HUES48 (cell line): Measurements from ENCODE around the gene PAK6.
A peak's percentile ranks its signal among the peaks of the same experiment; 100 is the strongest.

Experiments used
- H3K27ac ChIP-seq: one replicate; pipeline ENCODE4 v1.7.0; 2013; ENCODE audit warnings: low read depth, low read length, inconsistent platforms
- H3K27me3 ChIP-seq: 2 replicates; pipeline ENCODE4 v1.6.1; 2013; ENCODE audit warnings: mild to moderate bottlenecking, low read length; ENCODE audit not compliant: control insufficient read depth, insufficient read depth
- H3K36me3 ChIP-seq: 2 replicates; pipeline ENCODE4 v1.6.1; 2013; ENCODE audit warnings: low read length; ENCODE audit not compliant: control insufficient read depth, insufficient read depth
- H3K4me1 ChIP-seq: 2 replicates; pipeline ENCODE4 v1.6.1; 2013; ENCODE audit warnings: mild to moderate bottlenecking, low read length; ENCODE audit not compliant: control insufficient read depth, insufficient read depth
- H3K4me3 ChIP-seq: 2 replicates; pipeline ENCODE4 v1.5.1; 2013; ENCODE audit warnings: mild to moderate bottlenecking, low read depth, low read length
- H3K9ac ChIP-seq: 2 replicates; pipeline ENCODE4 v1.6.1; 2013; ENCODE audit warnings: mild to moderate bottlenecking, low read depth, low read length, moderate library complexity
- H3K9me3 ChIP-seq: 2 replicates; pipeline ENCODE4 v1.6.1; 2013; ENCODE audit warnings: low read length; ENCODE audit not compliant: control insufficient read depth, insufficient read depth

Gene PAK6

DNA sequence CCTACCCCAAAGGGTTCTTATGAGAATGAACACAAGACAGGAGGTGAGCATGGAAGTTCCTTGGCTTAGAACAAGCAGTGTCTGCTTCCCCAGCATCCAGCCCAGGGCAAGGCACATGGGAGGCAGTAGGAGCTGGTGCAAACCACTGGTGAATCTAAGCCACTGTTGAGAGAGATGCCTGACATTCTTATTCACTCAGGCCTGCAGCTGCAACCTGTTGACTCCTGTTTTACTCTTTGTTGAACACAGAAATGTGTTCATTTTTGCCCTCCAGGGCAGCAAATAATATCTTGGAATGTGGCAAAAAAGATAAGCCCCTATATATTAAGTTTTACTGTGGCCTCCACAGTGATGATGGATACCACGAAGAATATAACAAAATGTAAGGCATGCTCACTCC is 8.9 kb upstream of the PAK6 start:
- peaks cover 55% of the 10 kb centered on the region for H3K36me3 ChIP-seq

DNA sequence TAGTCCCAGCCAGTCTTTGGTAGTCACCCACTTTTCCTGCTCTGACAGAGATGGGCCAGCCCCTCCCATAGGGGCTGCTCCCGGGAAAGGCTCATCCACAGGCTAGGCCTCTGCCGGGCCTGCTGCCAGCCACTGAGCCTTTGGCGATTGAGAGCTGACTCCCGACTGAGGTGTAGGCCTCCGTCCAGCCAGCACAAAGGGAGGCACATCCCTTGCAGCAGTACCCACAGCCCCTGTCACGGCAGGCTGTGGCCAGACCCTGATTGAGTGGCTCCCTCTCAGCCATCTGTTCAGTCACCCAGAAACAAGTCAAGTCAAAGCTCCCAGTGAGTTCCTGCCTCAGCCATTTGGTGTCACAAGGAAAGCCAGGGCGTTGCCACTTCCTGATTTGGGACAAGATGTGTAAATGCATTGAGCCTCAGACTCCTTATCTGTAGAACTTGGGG is 6.2 kb upstream of the PAK6 start:
- no peak overlapping the region for H3K4me3 ChIP-seq
- no peaks in the 10 kb centered on the region; the same call in 1 of the 2 replicates for H3K27me3 ChIP-seq
- H3K9me3 ChIP-seq, result no peaks in the 10 kb centered on the region
- H3K27ac ChIP-seq, result no peak overlapping the region
- peaks cover 3% of the 10 kb centered on the region; the same call in 1 of the 2 replicates for H3K4me1 ChIP-seq
- no peak overlapping the region for H3K9ac ChIP-seq
- H3K36me3 ChIP-seq, result peaks cover 33% of the 10 kb centered on the region

More for the DNA sequence above, 8.9 kb upstream of the PAK6 start:
- peaks cover 3% of the 10 kb centered on the region; the same call in 1 of the 2 replicates for H3K4me1 ChIP-seq
- H3K4me3 ChIP-seq, result no peak overlapping the region
- no peak overlapping the region for H3K27ac ChIP-seq
- no peaks in the 10 kb centered on the region for H3K9me3 ChIP-seq
- H3K9ac ChIP-seq, result no peak overlapping the region
- H3K27me3 ChIP-seq, result no peaks in the 10 kb centered on the region

DNA sequence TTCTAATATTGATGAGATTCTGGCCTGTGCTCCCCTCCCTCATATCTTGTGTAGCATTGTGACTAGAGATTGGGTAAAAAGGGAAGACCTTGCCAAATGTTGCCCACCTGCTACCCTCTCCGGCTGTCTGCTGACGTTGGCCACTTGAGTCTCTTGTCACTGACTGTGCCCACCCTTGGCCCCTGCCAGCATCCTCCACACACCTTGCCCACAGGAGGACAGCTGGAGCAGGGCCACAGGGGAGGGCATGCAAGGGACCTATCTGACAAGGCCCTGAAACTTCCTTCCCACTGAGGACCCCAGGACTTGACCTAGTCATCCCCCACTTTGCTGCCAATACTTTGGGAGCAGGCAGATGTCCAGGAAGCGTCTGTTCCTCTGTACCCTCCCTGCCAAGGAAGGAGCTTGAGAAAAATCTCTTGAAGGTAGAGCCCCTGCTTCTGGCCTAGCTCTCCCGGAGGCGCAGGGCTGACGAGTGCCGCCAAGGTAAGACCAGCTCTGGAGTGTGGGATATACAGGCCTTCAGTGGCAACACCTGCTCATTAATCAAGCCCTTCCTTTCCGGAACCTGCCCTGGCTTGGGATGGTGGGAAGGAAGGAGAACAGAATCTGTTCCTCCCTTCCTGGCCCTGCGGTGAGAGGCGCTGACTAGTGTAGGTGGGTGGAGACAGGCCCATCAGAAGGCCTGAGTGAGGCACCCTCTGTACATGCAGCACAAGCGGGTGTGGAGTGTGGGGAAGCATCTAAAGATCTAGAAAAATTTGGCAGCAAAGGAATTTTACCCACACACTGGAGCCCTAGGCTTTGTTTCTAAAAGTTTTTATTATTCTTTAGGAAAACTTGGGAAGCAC is 4.9 kb upstream of the PAK6 start:
- no peak overlapping the region for H3K9ac ChIP-seq

DNA sequence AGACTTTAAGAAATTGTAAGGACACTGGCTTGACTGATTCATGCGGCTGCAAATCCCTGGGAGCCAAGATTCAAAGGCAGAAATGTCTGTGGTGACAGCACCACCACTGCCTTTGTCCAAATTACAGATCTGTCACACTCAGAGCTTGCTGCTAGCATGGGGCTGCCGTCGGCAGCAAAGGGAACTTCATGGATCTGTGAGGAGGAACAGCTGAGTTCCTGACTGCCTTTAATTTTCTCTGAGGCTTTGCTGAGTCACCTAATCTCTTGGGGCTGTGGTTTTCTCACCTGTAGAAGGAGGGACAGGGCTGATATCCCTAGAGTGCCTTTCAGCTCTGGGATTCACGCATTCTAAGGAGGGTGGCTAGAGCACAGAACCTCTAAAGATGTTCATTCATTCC is 4.1 kb upstream of the PAK6 start:
- Histone ChIP-seq H3K36me3 (peaks cover 15% of the 10 kb centered on the region), H3K9me3 (no peaks in the 10 kb centered on the region), H3K27me3 (peaks cover 5% of the 10 kb centered on the region), H3K4me3 (no peak overlapping the region), H3K9ac (no peak overlapping the region), H3K27ac (peak overlapping the region; percentile 43), H3K4me1 (peaks cover 17% of the 10 kb centered on the region)

More for the DNA sequence above, 4.9 kb upstream of the PAK6 start:
- Histone ChIP-seq H3K4me3 (no peak overlapping the region), H3K27me3 (peaks cover 5% of the 10 kb centered on the region), H3K36me3 (peaks cover 23% of the 10 kb centered on the region), H3K9me3 (no peaks in the 10 kb centered on the region), H3K4me1 (peaks cover 13% of the 10 kb centered on the region), H3K27ac (peak overlapping the region; percentile 43)

DNA sequence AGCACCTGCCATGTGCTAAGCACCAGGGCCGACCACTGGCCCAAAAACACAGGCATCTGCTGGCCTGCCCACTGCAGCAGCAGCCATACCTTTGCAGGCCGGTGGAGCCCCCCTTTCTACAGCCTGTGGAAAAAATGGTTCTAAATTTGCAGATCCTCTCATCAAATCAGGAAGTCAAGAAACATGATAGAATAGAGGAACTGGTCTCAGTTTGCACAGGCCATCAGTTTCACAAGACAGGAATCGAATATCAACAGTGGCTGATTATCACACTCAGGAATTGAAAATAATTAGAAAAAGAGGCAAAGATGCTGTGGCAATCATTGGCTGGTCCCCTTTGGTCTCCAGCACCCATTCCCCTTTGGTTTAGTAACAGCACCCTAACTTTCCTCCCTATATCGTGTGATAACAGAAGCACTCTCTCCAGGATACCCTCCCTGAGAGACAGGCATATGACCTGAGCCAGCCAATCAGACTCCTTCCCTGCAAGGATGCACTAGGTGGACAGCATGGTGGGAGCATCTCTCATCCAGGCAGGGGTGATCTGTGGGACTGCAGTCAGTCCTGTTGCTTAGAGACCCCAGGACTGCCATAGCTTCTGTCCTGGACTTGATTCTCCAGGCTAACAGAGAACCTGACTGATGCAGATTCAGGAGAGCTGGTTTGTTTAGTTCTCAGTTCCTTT is 3.5 kb upstream of the PAK6 start:
- H3K4me3 ChIP-seq, result no peak overlapping the region
- peak overlapping the region; percentile 43 for H3K27ac ChIP-seq
- H3K9ac ChIP-seq, result no peak overlapping the region
- peaks cover 21% of the 10 kb centered on the region for H3K4me1 ChIP-seq
- H3K9me3 ChIP-seq, result no peaks in the 10 kb centered on the region
- H3K27me3 ChIP-seq, result peaks cover 5% of the 10 kb centered on the region
- H3K36me3 ChIP-seq, result peaks cover 12% of the 10 kb centered on the region

DNA sequence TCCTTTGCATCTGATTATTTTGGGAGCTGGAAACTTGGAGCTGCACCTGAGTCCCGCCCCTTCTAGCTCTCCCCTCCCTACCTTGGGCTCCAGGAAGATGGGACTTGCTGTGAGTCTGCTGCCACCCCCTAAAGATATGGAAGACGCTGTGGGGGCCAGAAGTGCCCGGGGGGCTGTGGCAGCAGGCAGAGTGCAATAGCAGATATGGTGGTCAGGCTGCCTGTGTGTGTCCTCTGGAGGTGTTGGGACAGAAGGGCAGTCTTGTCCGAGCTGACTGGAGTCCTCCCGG is 485 bp downstream of the PAK6 start:
- H3K27ac ChIP-seq, result no peak overlapping the region
- H3K9ac ChIP-seq, result peak overlapping the region; percentile 7; the same call in 1 of the 2 replicates
- H3K9me3 ChIP-seq, result no peaks in the 10 kb centered on the region
- H3K36me3 ChIP-seq, result no peaks in the 10 kb centered on the region
- H3K27me3 ChIP-seq, result peaks cover 5% of the 10 kb centered on the region
- H3K4me1 ChIP-seq, result peaks cover 21% of the 10 kb centered on the region
- H3K4me3 ChIP-seq, result peak overlapping the region; percentile 47

DNA sequence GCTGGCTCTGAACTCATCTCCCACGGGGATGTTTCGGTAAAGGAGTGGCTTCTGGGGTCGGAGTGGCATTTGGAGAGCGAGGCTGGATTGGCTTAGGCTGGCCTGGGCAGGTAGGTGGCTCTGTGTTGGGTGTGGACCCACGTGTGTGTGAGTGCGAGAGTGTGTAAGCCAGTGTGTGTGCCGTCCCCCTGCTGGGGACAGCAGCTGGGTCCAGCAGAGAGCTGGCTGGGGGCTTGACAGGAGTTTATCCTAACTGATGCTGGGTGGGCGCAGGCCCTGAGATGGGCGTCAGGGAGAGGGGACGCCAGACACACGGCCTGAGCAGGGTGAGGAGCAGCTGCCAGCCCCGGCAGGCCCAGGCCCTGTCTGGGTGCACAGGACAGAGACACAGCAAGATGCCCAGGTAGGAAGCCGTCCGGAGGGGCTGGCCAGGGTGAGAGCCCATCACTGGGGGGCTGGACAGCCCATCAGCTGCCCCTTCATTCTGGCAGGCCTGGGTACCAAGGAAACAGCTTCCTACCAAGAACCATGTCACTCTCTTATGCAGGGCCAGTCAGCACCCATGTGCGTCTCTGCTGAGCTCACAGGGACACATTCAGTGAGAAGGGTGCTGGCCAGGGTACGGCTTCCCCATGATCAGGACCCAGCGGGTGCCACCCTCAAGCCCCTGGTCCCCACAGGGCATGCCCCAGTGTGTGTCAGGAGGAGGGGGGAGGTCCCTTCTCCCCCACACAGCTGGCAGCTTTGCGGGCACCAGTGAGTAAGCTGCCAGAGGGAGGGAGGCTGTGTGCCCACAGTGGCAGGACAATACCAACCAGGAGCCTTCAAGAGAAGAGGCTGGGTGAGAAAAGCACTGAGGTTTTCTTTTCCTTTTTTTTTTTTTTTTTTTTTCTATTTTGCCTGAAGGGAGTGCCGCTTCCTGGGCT is 1.1 kb downstream of the PAK6 start:
- H3K9ac ChIP-seq, result peak overlapping the region; percentile 7; the same call in 1 of the 2 replicates
- H3K27ac ChIP-seq, result no peak overlapping the region
- H3K36me3 ChIP-seq, result no peaks in the 10 kb centered on the region
- peaks cover 5% of the 10 kb centered on the region for H3K27me3 ChIP-seq
- peak overlapping the region; percentile 47; the same call in 1 of the 2 replicates for H3K4me3 ChIP-seq
- peaks cover 18% of the 10 kb centered on the region for H3K4me1 ChIP-seq
- no peaks in the 10 kb centered on the region for H3K9me3 ChIP-seq

DNA sequence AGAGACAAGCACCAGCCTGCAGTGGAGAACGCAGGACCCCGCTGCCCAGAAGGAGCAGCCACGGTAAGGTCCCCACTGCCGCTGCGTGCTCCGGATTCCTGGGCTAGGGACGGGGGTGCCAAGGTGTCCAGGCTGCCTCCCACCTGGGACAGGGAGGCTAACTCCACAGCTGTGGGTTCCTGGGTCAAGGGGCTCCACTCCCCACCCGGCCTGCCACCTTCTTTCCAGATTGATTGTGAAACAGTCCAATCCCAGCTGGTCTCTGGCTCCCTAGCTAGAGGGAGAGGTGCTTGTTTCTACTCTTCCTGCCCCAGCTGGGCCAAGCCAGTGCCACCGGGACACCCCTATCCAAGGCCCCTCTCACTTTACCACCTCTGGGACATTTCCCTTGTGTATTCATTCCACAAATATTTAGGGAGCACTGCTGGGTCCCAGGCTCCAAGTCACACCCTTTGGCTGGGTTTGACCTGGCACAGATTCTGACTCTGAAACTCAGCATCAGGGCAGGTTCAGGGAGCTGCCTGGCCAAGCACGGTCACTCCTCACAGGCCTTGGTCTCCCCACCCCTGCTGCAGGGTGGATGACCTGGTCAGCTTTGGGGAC is 1.9 kb downstream of the PAK6 start:
- Histone ChIP-seq H3K9me3 (no peaks in the 10 kb centered on the region), H3K4me1 (peaks cover 23% of the 10 kb centered on the region), H3K9ac (no peak overlapping the region), H3K27ac (no peak overlapping the region), H3K4me3 (no peak overlapping the region), H3K27me3 (peaks cover 5% of the 10 kb centered on the region), H3K36me3 (no peaks in the 10 kb centered on the region)

DNA sequence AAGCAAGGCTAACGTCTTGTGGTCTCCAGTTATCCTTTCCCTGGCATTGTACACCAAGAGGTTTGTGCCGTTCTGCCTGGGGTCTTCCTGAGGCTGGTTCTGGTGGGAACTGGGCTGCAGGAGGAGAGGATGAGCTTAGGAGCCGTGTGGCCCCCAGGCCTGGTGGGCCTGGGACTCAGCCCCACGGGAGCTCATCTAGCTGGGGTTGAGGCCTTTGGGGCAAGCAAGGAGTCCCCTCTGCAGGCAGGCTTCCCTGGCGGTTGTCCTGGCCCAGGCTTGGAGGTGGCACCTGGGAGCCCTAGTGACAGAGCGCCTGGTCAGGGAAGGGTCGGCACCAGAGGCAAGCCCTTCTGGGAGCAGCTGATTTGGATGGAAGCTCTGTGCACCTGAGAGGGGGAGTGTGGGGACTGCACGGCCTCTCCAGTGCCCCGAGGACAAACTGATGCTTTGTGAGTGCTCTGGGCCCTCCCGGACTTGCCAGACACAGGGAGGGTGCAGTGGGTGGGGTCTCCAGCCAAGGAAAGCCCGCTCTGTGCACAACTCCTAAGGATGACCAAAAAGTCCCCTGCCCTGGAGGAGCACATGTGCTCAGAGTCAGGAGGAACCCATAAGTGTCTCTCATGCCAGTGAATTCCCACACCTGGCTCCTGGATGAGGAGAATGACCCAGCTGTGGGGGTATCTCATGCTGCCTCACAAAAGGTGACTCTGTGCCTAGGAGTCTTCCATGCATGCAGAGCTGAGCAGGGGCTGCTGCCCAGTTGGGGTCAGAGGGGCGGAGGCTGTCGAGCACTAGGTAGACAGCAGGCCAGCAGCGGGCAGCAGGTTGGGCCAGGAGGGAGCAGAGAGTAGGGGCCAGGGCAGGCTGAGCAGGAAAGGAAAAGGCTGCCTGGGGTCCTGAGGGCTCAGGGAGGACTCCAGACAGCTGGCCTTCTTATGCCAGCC is 2.7 kb downstream of the PAK6 start:
- H3K27ac ChIP-seq, result no peak overlapping the region
- no peak overlapping the region for H3K9ac ChIP-seq
- no peak overlapping the region for H3K4me3 ChIP-seq
- no peaks in the 10 kb centered on the region for H3K9me3 ChIP-seq
- H3K36me3 ChIP-seq, result no peaks in the 10 kb centered on the region
- H3K27me3 ChIP-seq, result peaks cover 5% of the 10 kb centered on the region
- H3K4me1 ChIP-seq, result peaks cover 23% of the 10 kb centered on the region
